D721Med (cell line): Measurements from ENCODE around the gene TNXB.
"Not testable (repeated sequence)": the region's sequence is repeated elsewhere in the genome, so short reads cannot be mapped to it uniquely, and the experiment has no call there.

Experiments
- DNase-seq: peaks from one replicate; pipeline ENCODE4 v3.0.0; 2011; ENCODE audit warnings: low spot score; ENCODE audit not compliant: insufficient read length
- FAIRE-seq: peaks from 2 replicates; lab custom pipeline; 2011; peaks lifted over from hg19 to GRCh38; lab: Jason Lieb, UNC
- TF ChIP-seq, protein P1 (sequence below): IDR thresholded peaks from 2 replicates; pipeline ENCODE4 v1.5.1; 2012; ENCODE audit warnings: mild to moderate bottlenecking, control low read depth; ENCODE audit not compliant: insufficient read depth; ENCODE audit errors: missing control alignments

The TNXB gene

DNA sequence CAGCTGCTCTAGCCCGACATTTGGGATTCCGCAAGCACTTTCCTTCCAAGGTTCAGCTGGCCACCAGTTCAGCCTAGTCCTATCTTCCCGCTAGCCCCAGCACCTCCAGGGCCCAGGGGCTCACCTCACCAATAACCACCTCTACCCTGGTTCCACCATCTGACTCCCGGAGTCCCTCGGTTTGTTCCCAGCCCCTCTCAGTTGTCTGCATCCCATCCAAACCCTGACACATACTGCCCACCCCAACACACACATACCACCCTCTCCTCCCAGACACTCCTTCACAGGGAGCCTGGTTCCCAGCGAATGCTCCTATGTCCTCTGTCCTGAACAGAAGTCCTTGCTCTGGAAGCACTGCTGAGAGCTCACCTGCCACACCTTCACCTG, 418 bp downstream of the TNXB start:
- TF ChIP-seq, protein P1, sequence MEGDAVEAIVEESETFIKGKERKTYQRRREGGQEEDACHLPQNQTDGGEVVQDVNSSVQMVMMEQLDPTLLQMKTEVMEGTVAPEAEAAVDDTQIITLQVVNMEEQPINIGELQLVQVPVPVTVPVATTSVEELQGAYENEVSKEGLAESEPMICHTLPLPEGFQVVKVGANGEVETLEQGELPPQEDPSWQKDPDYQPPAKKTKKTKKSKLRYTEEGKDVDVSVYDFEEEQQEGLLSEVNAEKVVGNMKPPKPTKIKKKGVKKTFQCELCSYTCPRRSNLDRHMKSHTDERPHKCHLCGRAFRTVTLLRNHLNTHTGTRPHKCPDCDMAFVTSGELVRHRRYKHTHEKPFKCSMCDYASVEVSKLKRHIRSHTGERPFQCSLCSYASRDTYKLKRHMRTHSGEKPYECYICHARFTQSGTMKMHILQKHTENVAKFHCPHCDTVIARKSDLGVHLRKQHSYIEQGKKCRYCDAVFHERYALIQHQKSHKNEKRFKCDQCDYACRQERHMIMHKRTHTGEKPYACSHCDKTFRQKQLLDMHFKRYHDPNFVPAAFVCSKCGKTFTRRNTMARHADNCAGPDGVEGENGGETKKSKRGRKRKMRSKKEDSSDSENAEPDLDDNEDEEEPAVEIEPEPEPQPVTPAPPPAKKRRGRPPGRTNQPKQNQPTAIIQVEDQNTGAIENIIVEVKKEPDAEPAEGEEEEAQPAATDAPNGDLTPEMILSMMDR, result no peak
- FAIRE-seq, result no peak
- DNase-seq, result no peak

DNA sequence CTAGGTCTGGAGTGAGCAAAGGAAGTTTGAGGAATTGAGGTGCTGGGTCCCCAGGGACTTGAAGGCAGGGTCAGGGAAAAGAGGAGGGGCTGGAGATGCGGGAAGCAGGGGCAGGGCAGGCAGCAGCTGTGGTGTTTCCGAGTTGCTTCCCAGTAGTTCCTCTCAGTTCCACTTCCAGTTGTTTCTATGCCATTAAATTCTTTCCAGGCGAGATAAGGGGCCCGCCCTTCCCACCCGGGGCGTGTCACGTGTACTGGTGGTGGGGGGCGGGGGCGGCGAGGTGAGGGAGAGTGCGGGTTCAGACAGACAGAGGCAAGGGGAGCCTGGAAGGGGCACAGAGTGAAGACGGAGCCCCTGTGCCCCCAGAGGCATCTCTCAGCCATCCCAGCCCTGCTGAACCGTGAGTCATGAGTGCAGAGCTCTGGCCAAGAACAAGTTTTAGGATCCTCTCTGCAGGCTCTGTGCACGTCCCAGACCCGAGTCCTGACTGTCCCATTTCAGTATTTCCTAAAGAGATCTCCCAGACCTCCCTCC, 977 bp downstream of the TNXB start:
- TF ChIP-seq, protein P1, result no peak
- FAIRE-seq (no peak), DNase-seq (no peak)

DNA sequence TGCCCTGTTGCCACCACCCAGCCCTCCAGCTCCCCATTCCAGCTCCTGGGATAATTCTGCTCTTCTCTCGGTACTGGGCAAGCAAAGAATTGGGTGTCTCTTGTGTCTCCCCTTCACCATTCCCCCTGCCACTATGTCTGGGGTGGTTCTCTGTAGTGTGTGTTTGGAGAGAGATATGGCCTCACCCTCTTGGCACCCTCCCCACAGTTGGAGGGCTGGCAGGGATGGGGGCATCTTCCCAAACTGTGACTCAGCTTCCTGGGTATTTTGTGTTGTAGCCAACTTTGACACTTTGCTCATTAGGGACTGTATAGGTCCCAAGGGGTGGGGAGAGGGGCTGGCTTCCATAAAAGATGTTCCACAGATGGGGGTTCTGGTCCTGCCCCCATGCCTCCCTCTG, 1.7 kb downstream of the TNXB start:
- no peak for DNase-seq
- TF ChIP-seq, protein P1, result no peak
- no peak for FAIRE-seq

DNA sequence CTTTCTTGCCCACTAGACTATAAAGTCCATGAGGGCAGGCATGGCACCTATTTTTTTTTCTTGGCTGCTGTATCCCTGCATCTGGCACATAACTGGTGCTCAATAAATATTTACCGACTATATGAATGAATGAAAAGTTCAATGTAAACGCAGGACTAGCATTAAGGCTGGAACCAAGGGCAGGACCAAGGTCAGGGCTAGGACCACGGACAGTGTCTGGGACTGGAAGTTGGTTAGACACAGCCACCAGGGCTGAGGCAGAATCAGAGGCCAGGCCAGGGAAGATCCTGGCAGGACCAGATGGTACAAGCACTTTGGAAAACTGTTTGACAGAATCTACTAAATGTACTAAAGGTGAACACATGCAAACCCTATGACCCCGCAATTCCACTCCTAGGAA, 3.7 kb downstream of the TNXB start:
- DNase-seq, result no peak
- no peak for FAIRE-seq
- TF ChIP-seq, protein P1, result no peak

DNA sequence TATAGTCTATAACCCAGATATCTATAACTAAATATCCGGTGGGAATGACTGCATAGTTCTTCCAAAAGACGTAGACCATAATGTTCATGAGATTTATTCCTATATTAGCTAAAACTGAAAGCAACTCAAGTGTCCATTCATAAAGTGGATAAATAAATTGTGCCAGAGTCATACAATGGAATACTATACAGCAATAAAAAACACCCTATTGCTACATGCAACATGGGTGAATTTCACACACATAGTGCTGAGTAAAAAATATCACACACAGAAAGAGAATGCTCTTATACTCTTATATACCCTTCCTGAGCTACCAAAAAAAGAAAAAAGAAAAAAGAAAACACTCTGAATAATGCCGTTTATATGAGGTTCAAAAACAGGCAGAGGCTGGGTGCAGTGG, 6.9 kb downstream of the TNXB start:
- no peak for DNase-seq

DNA sequence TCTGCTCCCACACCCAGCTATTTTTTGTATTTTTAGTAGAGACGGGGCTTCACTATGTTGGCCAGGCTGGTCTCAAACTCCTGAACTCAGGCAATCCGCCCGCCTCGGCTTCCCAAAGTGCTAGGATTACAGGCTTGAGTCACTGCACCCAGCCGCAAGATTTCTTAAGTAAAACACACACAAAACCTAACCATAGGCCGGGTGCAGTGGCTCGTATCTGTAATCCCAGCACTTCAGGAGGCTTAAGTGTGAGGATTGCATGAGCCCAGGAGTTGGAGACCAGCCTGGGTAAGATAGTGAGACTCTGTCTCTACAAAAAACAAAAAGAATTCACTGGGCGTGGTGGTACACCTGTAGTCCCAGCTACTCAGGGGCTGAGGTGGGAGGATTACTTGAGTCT, 8.9 kb downstream of the TNXB start:
- FAIRE-seq, DNase-seq: not testable (repeated sequence)

More for the DNA sequence above, 6.9 kb downstream of the TNXB start:
- no peak for FAIRE-seq
- TF ChIP-seq, protein P1, result no peak

DNA sequence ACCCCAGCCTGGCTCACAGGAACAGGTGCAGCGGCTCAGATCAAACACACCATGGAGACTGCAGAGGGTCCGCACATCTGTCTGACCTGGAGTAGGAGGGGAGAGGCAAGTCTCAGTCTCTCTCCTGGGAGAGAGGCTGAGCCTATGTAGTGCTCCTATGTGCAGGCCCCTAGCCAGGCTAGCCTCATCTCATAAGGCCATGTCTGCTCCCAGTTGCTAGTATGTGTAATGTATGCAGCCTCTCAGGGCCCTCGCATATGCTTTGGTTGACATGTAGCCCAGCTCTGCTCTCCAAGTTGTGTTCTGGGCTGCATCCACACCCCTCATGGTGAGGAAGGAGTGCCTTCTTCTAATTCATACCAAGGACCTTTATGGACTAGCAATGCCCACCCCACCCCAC, 11.8 kb downstream of the TNXB start:
- TF ChIP-seq, protein P1, result no peak
- FAIRE-seq (no peak), DNase-seq (no peak)
